ENCODE measurements around the gene C7.
"Not testable (repeated sequence)": the region's sequence is repeated elsewhere in the genome, so short reads cannot be mapped to it uniquely, and the experiment has no call there.

The C7 gene

GRCh38 chr5:40909264-40909663 is at the start of gene C7:
Gene C7 (plus strand): TSS chr5:40909497. CDS start chr5:40909611, 114 bp downstream.
- DNase-seq: no peak

GRCh38 chr5:40860711-40861110 is 48.6 kb upstream of the C7 start:
- DNase-seq: no peak

GRCh38 chr5:40865004-40865403 is 44.3 kb upstream of the C7 start:
- DNase-seq: not testable (repeated sequence)

GRCh38 chr5:40866844-40867243 is 42.5 kb upstream of the C7 start:
- DNase-seq: no peak

GRCh38 chr5:40869384-40869783 is 39.9 kb upstream of the C7 start:
- no peak for DNase-seq

- DNase-seq: no peak
These were observed 38.1 kb upstream of the C7 start for GRCh38 chr5:40871177-40871576.

- not testable (repeated sequence) for DNase-seq
These were observed 37.0 kb upstream of the C7 start for GRCh38 chr5:40872253-40872652.

- DNase-seq: no peak
These were observed 35.9 kb upstream of the C7 start for GRCh38 chr5:40873286-40873880.

GRCh38 chr5:40875958-40876357 is 33.3 kb upstream of the C7 start:
- no peak for DNase-seq

- no peak for DNase-seq
These were observed 31.8 kb upstream of the C7 start for GRCh38 chr5:40877371-40877988.

GRCh38 chr5:40879163-40879942 is 29.9 kb upstream of the C7 start:
- DNase-seq: no peak

- DNase-seq: no peak
These were observed 27.0 kb upstream of the C7 start for GRCh38 chr5:40882291-40882690.

- DNase-seq: not testable (repeated sequence)
These were observed 26.2 kb upstream of the C7 start for GRCh38 chr5:40883051-40883450.

GRCh38 chr5:40895440-40896425 is 13.6 kb upstream of the C7 start:
- not testable (repeated sequence) for DNase-seq

GRCh38 chr5:40904205-40904993 is 4.9 kb upstream of the C7 start:
- DNase-seq: no peak

GRCh38 chr5:40904994-40905306 is 4.3 kb upstream of the C7 start:
- DNase-seq: no peak

GRCh38 chr5:40906351-40906751 is 2.9 kb upstream of the C7 start:
- no peak for DNase-seq

- DNase-seq: no peak
These were observed 426 bp downstream of the C7 start for GRCh38 chr5:40909723-40910122.

- no peak for DNase-seq
These were observed 2.0 kb downstream of the C7 start for GRCh38 chr5:40911266-40911665.

GRCh38 chr5:40914835-40915234 is 5.5 kb downstream of the C7 start:
- DNase-seq: no peak

GRCh38 chr5:40915341-40915926 is 6.1 kb downstream of the C7 start:
- no peak for DNase-seq

GRCh38 chr5:40916226-40916625 is 6.9 kb downstream of the C7 start:
- DNase-seq: no peak

Measured in GOT3 (cell line).